ENCODE results near the gene NHEJ1. TPM values are rescaled to one million over a fixed set of nuclear protein-coding genes. Genes with fewer than 3 reads are reported as not detected.

The NHEJ1 gene
- total and polyA plus RNA-seq, 2 experiments from 2014 or later, result 8.4 to 9.4 TPM

DNA sequence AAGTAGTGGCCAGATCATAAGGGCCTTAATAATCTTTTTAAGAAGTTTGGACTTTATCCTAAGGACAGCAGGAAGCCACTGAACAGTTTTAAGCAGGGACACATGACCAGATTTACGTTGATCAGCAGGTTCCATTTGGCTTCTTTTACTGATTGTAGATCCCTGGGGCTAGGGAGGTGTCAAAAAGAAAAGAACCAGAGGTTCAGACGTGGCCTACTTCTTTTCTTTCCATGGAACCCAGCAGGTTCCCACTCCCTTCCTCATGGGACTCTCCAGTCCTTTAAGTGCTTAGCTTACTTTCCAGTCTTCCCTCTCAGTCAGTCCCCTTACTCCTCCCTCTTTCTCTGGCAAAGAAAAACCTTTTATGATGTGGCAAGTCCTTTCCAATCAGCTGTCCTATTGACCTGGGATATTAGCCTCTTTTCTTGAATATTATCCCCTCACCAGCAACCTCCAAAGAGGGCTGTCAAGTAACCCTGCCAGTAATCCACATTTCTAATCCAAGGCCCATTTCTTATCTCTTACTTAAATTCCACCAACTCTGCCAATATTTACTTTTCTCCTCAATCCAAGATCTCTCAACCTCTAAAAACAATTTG lies 33.5 kb downstream of the NHEJ1 start:
- DNase-seq (ENCODE audit: low read depth in 1 of 2, low spot score in 1 of 2), result no peak
- Histone ChIP-seq H3K9me3 (ENCODE audit: low read depth) (no peaks in the 10 kb centered on the region), H3K4me1 (ENCODE audit: low read depth) (peaks cover 20% of the 10 kb centered on the region), H3K27ac (no peak overlapping the region), H3K27me3 (no peaks in the 10 kb centered on the region), H3K4me3 (no peak overlapping the region), H3K36me3 (no peaks in the 10 kb centered on the region)
- TF ChIP-seq CTCF (IDR thresholded peaks at IDR 0.05; ENCODE audit: low read depth, low read length), result no peak

DNA sequence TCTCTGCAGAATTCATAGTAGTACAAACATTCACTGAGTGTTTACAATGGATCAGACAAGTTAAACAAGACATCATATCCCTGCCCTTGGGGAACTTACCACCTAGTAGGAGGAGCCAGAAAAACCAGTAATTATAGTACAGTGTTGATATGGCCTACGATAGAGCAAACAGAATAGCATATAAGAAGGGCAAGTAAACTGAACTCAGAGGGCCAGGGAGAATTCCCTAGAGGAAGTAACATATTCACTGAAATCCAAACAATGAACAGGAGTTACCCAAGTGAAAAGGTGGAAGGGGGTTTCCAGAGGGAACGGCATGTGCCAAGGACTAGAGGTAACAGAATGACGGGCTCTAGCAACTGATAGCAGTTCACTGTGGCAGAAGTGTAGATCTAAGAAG lies 34.1 kb downstream of the NHEJ1 start:
- TF ChIP-seq CTCF (IDR thresholded peaks at IDR 0.05; ENCODE audit: low read depth, low read length), result no peak
- Histone ChIP-seq H3K4me3 (no peak overlapping the region), H3K36me3 (no peaks in the 10 kb centered on the region), H3K4me1 (ENCODE audit: low read depth) (peaks cover 20% of the 10 kb centered on the region), H3K27me3 (no peaks in the 10 kb centered on the region), H3K27ac (no peak overlapping the region), H3K9me3 (ENCODE audit: low read depth) (no peaks in the 10 kb centered on the region)
- DNase-seq (ENCODE audit: low read depth in 1 of 2, low spot score in 1 of 2), result no peak

DNA sequence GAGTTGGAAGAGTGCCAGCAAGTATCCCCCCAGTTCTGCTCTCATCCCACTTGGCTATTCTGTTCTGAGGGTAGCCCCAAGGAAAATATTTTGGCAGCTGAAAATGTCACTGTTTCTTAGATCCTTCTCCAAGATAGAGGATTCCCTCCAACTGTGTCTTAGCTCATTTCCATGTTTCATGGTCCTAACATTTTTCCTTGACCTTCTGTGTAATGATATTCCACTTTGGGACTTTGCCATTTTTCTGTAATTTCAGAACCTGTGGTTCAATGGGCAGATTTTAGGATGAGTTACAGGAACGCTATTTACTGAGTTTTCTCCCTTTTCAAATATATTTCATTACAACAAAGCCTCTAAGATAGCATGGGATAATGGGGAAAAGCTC lies 34.7 kb downstream of the NHEJ1 start:
- TF ChIP-seq CTCF (IDR thresholded peaks at IDR 0.05; ENCODE audit: low read depth, low read length), result no peak
- no peaks in the 10 kb centered on the region for H3K9me3 ChIP-seq (ENCODE audit: low read depth)
- no peak overlapping the region for H3K4me3 ChIP-seq
- H3K27me3 ChIP-seq, result no peaks in the 10 kb centered on the region
- DNase-seq (ENCODE audit: low read depth in 1 of 2, low spot score in 1 of 2), result no peak
- no peak overlapping the region for H3K27ac ChIP-seq
- H3K4me1 ChIP-seq (ENCODE audit: low read depth), result peaks cover 20% of the 10 kb centered on the region
- no peaks in the 10 kb centered on the region for H3K36me3 ChIP-seq

- TF ChIP-seq CTCF (IDR thresholded peaks at IDR 0.05; ENCODE audit: low read depth, low read length), result no peak
- H3K36me3 ChIP-seq, result no peaks in the 10 kb centered on the region
- H3K9me3 ChIP-seq (ENCODE audit: low read depth), result no peaks in the 10 kb centered on the region
- H3K27me3 ChIP-seq, result no peaks in the 10 kb centered on the region
- no peak overlapping the region for H3K27ac ChIP-seq
- H3K4me3 ChIP-seq, result no peak overlapping the region
- H3K4me1 ChIP-seq (ENCODE audit: low read depth), result peaks cover 20% of the 10 kb centered on the region
- DNase-seq (ENCODE audit: low read depth in 1 of 2, low spot score in 1 of 2), result peak in 1 of 2 donors; percentile 96
Observed at GRCh38 chr2:219125225-219125885, 35.3 kb downstream of the NHEJ1 start.

- H3K27ac ChIP-seq, result peak overlapping the region; percentile 56
- H3K9me3 ChIP-seq (ENCODE audit: low read depth), result no peaks in the 10 kb centered on the region
- H3K27me3 ChIP-seq, result no peaks in the 10 kb centered on the region
- peak in 1 of 2 donors; percentile 80 for DNase-seq (ENCODE audit: low read depth in 1 of 2, low spot score in 1 of 2)
- H3K4me3 ChIP-seq, result no peak overlapping the region
- no peak for TF ChIP-seq CTCF (IDR thresholded peaks at IDR 0.05; ENCODE audit: low read depth, low read length)
- peaks cover 20% of the 10 kb centered on the region for H3K4me1 ChIP-seq (ENCODE audit: low read depth)
- H3K36me3 ChIP-seq, result no peaks in the 10 kb centered on the region
Observed at GRCh38 chr2:219124381-219125110, 36.1 kb downstream of the NHEJ1 start.
